DLD1 (cell line): ENCODE data around the gene SOX10.
"Not testable (repeated sequence)": the region's sequence is repeated elsewhere in the genome, so short reads cannot be mapped to it uniquely, and the experiment has no call there.

Experiments
- in situ Hi-C: cut with HindIII; loops from 2 replicates; pipeline ENCODE4 v1.10.0; 2017; ENCODE audit warnings: low sequenced_read_pairs

Gene SOX10

GRCh38 chr22:37986371-37986770, 2.0 kb upstream of the SOX10 start:
- in situ Hi-C loops: no loop called here

GRCh38 chr22:37985751-37986281, 1.5 kb upstream of the SOX10 start:
- in situ Hi-C loops: no loop called here

DNA sequence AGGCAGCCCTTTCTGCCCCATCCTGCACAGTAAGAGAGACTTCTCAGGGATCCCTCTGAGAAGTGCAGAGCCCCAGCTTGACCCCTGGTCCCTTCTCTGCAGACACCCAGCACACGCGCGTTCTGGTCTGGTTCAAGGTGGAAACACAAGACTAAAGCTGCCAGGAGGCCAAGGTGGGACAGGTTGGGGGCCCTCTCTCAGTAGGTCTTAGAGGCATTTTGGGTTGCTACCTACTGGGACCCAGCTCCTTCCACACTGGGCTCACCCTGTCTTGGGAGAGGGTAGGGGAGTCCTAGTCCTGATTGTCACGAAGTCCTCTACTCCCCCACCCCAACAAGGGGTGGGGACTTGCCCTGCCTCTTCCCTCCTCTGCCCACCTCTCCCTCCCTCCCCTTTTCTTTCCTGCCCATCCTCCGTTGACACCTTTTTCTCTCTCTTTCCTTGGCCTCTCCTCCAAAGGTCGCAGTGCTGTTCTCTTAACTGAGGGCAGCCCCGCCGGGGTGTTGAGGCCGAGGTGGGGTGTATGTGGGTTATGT, 763 bp upstream of the SOX10 start:
- in situ Hi-C loops: no loop called here

- in situ Hi-C loops: no loop called here
Observed at GRCh38 chr22:37982938-37983859, 1.2 kb downstream of the SOX10 start.

DNA sequence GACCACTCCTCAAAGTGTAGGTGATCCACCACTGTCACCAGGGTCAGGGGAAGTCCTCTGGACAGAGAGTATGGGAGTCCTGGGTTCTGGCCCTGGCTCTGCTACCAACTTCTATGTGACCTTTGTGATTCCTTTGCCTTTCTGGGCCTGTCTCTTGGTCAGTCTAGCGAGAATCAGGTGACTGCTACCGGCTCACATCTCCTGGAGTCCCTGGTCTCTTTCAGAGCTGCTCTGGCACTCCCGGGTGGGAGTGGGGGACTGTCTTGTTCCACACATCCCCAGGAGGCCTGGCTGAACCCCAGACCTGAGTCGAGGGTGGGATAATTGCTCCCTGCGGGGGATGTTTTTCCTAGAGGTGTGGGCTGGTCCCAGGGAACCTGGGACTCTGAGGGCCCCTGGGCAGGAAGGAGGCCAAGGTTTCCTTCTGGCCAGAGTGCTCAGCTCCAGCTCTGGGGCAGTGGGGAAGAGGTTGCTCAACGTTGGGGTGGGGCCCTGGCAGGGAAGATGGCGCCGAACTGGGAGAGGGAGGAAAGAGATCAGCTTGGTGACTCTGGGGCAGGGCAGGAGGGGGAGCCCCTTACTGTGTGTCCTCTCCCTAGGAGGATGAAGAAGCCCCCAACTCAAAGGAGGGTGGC, 2.1 kb downstream of the SOX10 start:
- in situ Hi-C loops: no loop called here

- in situ Hi-C loops: no loop called here
Observed at GRCh38 chr22:37981282-37982011, 2.9 kb downstream of the SOX10 start.

- in situ Hi-C loops: no loop called here
Observed at GRCh38 chr22:37979782-37980181, 4.6 kb downstream of the SOX10 start.

DNA sequence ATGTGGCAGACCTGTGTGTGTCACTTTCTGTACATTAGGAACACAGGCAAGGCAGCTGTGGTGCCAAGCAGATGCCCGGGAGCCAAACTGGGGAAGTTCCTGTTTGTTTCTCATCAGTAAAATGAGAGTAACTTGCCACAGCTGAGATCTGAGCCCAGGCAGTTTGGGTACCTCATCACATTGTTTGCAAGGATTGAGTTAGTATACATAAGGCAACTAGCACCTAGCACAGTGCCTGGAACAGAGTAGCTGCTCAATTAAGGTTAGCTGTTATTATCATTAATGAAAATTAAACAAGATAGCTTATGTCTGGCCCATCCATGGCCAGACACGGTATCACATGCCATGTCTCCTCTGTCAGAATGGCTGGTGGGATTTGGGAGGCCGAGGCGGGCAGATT, 7.8 kb downstream of the SOX10 start:
- in situ Hi-C loops: no loop called here

- in situ Hi-C loops: not testable (repeated sequence)
Observed at GRCh38 chr22:37976022-37976421, 8.3 kb downstream of the SOX10 start.

- in situ Hi-C loops: no loop called here
Observed at GRCh38 chr22:37975153-37975552, 9.2 kb downstream of the SOX10 start.

DNA sequence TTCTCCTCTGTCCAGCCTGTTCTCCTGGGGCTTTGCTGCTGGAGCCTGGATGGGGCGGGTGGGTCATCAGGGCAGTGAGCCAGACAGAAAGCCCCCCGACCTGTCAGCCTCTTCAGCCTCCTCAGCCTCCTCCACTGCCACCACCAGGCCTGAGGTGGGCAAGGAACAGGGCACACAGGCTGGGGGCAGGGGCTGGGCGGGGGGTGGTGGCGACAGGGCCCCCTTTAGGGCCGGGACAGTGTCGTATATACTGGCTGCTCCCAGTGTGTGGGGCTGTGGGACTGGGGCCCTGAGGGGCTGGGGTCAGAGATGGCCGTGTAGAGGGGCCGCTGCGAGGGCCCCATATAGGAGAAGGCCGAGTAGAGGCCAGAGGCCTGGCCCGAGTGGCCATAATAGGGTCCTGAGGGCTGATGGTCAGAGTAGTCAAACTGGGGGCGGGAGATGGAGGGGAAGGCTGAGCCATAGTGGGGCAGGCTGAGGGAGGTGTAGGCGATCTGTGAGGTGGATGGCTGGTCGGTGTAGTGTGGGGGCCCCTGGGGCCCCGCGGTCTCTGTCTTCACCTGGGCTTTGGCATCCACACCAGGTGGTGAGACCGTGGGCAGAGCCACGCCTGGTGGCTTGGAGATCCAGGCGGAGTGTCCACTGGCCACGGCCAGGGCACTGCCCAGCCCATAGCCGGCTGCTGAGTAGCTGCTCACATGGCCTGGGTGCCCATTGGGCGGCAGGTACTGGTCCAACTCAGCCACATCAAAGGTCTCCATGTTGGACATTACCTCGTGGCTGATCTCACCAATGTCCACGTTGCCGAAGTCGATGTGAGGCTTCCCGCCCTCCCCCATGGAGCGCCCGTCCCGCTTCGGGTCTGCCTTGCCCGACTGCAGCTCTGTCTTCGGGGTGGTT, 10.8 kb downstream of the SOX10 start:
- in situ Hi-C loops: no loop called here

DNA sequence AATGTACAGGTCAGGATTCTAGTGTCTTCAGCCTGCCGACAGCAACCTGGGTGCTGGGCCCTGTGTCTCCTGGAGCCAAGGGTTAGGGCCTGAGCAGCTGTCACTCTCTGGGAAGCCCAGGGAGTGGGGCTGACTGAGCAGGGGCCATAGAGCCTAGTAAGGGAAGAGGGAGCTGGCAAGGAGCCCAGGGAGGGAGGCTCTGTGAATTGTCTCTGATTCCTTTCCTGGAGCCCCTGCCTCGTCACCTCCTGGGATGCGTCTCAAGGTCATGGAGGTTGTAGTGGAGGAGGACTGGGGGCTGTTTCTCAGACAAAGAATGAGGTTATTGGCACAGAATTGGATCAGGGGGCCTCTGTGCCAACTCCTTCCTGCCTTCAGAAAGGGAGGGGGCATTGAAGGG, 11.8 kb downstream of the SOX10 start:
- in situ Hi-C loops: no loop called here

DNA sequence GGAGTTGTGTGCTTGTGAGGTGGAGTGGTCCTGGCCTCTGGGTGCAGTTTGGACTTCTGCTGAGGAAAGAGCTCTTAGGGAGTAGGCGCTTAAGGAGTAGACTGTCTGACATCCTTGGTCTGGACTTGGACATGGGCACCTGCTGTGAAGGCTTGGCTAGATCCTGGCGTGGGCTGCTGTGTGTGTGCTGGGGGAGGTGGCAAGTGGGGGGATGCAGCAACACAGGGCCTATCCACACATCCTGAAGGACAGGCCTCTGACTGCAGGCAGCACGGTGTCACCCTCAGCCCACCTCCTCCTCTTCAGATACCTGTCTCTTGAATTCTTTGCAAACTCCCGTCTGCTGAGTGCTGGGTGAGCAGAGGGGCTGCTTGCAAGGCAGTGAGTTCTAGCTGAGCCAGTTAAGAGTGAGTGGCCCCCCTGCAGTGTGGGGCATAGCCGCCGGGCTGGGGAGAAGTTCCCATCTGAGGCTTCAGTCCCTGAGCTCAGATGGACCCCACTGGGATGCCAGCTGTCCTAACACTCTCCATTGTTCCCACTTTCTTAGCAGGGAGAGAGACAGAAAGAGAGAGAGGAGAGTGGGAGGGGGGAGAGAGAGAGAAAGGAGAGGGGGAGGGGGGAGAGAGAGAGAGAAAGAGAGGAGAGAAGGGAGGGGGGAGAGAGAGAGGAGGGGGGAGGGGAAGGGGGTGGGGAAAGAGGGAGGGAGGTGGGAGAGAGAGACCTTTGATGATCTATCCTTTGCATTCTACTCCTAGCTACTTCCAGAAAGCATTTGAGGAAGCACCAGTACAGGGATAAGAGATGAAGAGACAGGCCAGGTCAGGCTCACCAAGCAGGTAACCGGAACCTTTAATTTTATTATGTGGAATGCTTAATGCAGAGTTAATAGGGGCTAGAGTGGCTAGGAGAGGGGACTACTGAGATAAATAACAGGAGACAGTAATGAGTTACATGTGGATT, 12.6 kb downstream of the SOX10 start:
- in situ Hi-C loops: no loop called here

GRCh38 chr22:37970864-37971263, 13.5 kb downstream of the SOX10 start:
- in situ Hi-C loops: no loop called here

DNA sequence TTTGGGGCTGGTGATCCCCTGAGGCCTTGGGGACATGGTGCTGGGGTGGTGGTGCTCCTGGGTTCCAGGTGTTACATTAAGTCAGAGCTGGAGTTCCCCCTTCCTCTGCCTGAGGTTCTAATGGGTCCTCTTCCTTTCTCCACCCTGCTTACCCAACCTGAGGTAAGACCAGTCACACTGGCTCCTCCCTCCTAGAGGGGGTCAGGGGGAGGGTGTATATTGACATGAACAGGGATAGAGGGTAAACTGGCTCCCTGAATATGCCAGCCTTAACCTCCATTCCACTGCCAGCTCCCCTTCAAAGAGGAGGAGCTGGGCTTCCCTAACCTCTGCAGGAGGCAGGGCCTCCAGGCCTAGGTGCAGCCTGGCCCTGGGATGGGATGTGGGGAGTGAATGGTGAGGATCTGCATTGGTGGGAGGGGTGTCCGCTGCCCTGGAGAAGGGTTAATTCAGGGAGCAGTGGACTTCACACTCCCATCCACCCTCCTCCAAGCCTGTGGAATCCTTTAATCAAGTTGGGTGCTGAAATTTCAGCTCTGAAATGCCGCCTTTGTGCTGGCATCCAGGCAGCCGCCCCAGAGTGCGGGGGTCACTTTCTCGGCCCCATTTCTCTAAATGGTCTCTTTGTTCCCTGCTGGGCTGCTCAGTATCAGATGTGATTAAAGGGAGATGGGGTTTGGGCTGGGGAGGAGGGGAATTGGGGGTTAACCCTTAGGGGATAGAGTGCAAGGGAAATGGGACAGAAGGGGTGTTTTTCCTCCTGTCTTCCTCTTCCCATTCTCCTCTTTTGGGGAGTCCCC, 15.7 kb downstream of the SOX10 start:
- in situ Hi-C loops: no loop called here

- in situ Hi-C loops: no loop called here
Observed at GRCh38 chr22:37967637-37968451, 16.5 kb downstream of the SOX10 start.

DNA sequence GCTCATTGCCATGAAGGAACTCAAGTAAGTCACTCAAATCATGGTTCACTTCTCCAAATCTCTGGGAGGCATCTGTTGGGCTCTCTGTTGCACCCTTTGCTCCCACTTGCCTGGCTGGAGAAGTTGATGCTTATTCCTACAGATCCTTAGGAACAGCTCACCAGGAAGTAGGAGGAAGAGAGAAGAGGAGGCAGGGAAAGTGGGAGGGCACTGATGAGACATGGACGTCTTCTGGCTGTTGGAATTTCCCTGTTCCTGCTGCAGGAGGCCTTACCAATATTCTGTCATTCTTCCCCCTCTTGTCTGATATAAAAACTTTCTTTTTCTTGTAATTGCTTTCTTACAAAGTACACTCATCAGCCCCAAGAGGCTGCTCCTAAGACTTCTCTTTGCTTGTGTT, 17.2 kb downstream of the SOX10 start:
- in situ Hi-C loops: no loop called here
